ENCODE results near the gene CTBP2.

The CTBP2 gene

DNA sequence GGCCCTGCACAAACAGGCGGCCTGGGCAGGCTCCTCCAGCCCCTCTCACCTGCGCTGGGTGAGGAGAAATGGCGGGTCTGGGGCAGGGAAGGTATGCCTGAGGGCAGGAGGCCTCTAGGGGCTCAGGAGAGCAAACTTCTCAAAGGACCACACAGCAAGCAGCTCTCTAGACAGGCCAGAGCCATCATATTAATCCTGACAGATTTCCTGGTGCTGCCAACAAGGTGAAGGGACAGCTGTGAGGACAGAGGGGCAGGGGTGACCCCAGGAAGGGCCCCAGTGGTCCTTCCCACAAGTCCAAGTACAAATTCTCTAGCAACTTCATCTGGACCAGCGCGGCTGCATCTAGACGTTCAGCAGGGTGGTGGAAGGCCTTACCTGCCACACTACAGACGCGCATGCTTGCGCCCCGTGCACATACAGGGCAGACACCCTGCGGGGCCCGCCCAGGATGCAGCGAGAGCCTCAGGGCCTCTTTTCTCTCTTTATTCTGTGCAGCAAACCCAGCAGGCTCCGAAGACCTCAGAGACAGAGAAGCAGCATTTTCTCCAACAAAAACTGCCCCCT is 156.4 kb downstream of the CTBP2 start:
- DNase-seq = no peak

DNA sequence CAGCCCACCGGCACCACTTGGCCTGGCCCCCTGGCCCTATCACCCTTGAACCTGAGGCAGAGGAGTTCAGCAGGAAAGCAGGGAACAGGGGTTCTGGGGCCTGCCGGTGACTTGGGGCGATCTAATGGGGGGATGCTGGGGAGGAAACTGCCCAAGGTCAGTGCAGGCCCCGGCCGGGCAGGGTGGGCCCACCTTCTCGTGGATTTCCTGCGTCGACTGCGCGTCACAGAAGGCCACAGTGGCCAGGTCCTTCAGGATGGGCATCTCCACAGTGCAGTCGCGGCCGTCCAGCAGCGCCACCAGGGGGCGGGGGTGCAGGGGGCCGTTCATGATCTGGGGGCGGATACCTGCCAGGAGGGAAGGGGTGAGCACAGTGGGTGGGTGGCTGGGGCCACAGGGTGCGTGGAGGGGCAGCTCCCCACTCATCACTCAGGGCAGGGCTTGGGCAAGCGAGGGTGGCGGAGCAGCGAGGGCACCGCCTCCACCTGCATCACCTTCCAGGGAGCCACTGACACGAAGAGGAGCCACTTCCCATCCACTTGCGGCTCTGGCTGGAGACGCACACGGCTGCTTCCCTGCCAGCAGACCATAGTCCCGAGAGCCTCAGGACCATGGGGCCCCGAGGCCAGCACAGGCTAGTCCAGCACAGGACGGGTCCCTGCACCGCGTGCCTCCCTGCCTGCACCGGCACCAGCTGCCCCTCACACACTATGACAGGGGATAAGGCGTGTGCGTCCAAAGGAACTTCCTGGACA is 157.0 kb downstream of the CTBP2 start:
- no peak for DNase-seq

DNA sequence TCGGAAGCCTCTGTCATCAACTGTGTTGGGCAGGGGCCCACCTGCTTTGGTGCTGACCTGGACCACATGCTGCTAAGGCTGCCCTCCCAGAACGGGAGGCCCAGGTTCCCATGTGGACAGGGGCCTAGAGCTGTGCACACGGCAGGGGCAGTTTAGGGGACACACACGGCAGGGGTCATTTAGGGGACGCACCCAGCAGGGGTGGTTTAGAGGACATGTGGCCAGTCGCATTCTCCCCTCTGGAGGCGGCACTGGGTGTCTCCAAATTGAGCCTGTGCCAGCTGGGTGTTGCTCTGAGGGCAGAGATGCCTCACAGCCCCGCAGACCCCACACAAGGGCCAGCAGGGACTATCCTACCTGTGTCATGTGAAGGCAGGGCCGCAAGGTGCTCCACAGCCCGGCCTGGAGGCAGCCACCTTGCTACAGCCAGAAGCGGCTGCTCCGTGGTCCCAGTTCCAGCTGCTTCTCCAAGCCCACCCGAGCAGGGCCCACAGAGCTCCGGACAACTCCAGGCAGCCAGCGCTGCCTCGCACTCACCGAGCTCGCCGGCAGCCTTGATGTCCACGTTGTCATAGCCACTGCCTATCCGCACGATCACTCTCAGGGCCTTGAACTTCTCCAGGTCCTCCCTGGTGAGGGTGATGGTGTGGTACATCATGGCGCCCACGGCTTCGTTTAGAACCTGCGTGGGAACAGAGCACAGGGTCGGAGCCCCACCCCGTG is 157.8 kb downstream of the CTBP2 start:
- no peak for DNase-seq

DNA sequence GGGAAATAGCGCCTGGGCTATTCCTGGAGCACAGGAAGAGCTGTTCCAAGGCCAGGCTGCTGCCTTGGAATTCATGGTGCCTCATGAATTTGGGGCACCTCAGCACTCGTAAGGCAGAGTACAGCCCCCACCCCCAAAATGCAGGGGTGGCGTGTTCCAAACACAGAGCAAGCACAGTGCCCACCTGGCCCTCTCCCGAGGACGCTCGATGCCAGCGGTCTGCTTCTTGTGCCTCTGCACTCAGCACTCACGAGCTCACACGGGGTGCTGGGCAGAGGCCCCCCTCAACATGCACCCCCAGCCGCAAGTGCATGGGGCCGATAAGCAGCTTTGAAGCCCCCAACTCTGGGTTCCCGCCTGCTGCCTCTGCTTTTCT is 158.3 kb downstream of the CTBP2 start:
- no peak for DNase-seq

DNA sequence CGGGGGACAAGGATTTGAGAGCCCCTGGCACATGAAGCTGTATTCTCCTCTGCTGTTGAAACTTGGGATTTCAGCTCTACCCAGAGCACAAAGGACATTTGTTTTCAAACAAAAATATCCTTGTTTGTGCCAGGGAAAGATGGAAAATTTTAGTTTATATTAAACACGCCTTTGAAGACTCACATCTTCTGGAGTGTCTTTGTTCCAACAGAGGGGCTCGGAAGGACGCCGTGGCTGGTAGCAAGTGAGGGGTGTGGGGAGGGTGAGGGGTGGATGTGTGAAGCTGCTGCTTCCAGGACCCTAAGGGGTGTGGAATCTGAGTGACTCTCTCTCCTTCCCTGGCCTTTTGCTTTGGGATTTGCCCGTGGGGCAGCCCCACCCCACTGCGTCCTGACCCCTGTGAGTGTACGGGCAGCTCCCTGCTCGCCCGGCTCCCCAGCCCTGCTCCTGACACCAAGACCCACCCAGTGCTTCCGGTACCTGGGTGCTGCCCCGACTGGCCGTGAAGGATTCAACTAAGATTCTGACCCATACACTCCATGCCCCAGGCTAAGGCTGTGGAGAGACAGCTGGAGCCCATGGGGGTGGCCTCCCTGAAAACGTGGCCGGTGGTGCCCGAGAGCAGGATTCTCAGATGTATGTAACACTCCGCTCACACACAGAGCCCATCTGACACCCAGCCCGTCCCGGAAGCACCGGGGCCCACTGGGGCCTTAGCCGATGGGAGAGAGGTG is 158.9 kb downstream of the CTBP2 start:
- DNase-seq = no peak

DNA sequence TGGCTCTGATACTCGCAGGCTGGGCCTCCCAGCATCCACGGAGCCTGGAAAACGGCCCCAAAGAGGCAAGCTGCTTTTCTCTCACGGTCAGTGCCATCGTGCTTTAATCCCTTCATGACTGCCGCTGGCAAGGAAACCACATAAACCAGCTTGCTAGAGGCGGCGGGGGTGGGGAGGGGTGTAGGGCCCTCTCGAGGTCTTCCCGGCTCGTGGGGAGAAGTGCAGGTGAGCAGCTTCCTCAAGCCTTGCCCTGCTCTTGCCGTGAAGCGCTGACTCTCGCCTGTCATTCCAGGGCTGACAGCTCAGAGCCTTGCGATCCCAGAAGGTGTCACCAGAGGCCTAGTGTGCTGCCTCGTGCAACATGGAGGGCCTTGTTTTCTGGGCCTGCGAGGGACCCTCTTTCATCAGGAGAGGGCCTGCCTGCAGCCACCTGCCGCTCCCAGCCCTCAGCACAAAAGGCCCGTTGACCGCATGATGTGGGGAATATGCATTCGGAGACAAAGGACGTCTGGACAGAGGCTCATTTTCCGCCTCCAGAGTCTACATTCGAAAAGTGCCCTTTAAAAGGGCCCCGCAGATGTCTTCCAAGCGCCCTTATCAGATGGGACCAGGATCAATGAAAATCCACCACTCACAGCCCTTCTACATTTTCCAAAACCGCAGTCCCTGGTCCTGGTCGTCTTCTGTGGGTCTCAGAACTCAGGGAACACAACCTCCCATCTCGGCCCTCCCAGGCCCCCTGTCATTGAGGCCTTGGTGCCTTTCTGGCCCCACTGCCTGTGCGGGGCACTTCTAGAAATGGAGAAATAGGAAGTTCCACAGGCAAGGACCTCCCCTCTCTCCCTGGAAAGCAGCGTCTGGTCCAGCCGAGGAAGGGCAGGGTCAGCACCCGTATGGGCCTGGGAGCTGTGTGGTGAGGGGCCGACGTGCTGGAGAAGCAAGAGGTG is 159.7 kb downstream of the CTBP2 start:
- DNase-seq = no peak

DNA sequence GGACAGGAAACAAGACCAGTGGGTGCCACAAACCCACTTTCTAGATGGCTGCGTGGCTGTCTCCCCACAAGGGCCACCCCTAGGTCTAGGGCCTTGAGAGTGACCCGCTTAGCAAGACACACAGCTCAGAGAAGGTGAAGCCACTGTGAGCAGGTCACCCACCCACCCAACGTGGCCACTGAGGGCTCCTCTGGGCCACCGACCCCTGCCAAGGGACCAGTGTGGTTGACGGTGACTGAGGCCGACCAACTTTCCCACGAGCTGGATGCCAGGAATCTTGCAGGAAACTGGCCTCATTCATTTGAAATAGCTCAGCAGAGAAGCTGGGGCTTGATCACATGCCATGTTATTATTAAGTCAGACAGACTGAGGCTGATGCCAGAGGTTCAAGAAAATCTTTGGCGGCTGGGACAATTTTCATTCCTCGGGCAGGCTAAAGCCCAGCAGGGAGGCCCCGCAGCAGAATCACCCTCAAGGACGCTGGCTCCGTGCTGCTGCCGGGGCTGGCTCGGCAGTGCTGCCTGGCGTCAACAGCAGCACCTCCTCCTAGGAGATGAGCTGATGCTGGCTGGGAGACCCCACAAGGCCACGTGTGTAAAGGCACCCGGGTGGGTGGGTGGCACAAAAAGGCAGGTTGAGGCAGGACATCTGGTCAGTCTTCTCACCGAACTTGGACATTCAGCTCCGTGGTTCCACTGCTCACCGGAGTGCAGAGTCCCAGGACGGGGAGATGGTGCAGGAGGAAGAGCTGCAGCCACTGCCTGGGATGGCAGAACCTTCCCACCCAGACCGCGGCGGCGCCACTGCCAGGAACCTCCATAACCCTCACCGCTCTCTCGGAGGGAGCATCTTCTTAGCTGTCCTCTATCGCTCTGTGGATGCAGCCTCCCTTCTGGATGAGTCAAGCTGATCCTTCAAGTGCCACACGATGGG is 160.7 kb downstream of the CTBP2 start:
- DNase-seq = no peak

DNA sequence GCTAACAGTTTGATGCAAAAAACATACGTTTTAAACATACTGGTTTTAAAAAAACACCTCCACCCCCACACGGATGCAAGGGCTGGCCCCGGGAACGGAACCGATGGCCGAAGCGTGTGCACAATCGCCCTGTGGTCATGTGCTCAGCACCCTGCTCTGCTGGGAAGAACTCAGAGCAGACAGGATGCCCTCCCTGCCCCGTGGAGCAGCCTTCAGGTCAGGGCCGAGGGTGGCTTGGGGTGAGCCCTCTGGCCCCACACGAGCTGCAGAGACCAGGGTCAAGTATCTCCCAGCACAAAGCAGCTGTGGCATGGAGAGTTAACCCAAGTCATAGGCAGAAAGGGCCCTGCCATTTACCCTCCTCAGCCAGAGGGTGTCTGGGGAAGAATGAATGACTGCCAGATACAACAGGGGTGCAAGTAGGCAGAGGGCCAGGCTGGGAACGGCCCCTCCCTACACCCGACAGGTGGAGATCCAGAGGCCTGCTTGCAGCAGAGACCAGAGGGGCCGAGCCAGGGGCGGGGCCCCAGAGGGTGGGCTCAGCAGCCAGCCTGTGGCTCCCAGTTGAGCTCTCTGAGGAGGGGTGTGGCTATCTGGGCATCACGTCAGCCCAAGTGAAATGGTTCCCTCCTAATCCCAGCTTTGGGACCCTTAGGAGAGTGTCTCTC is 161.6 kb downstream of the CTBP2 start:
- no peak for DNase-seq

DNA sequence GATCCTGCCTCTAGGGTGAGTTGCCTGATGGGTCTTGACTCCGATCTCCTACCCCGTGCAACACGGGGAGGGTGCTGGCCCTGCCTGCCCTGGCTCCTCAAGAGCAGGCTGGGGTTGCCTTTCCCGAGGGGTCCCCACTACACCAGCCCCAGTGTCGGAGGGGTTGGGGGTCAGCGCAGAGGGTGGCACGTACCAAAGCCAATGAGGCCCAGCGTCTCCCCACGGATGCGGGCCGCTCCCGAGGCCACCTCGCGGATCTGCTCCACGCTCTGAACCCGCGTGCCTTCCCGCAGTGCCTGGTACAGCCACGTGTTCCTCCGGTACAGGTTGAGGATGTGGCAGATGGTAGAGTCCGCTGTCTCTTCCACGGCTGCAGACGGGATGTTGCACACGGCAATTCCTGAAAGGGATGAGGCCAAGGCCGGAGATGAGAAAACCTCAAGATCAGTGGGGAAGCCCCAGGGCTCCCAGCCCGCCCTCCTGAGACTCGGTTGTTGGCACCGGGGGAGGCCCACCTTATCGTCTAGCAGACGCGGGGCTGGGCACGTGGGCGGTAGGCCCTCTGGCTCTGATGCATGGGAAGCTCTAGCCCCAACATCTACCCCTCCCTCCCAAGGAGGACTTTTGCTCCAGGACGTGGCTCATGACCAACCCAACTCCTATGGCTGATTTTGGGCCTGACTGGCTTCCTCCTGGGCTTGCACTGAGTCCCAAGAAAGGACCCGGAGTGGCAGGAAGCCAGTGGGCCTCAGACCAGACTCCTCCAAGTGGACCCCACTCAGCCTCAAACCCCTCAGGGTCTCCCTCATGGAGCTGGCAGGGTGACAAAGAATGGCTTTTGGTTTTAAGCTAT is 162.4 kb downstream of the CTBP2 start:
- DNase-seq = no peak

DNA sequence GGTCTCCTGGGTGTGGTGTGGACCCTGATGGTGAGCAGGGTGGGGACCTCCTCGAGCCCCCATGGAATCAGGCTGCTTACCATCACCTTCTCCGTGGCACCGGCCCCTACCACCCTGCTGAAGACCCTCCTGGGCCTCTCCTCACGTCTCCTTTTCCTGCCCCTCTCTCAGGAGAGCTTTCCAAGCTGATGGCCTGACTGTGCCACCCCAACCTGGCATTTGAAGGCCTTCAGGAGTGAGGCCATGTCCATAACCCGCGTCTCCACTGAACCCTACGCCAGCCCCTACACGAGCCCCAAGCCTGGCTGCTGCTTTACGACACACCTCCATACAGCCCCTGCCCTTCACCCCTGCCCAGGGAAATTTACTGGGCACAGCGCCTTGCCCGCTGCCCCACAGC is 163.1 kb downstream of the CTBP2 start:
- DNase-seq = no peak

DNA sequence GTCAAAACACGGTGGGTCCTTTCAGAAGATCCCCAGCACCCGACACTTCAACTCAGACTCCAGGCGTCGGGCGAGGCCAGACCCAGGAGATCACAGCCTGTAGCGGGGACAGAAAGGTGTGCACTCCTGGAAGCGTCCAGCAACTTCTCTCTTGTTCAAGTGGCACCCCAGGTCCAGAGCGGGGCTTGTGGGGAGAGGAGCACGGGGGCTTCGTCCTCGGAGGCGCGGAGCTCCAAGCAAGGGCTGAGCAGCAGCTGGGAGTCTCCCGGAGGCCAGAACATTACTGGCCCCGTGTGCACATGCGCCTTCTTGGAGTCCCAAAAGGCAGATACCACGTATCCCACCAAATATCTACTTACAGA is 163.5 kb downstream of the CTBP2 start:
- no peak for DNase-seq

DNA sequence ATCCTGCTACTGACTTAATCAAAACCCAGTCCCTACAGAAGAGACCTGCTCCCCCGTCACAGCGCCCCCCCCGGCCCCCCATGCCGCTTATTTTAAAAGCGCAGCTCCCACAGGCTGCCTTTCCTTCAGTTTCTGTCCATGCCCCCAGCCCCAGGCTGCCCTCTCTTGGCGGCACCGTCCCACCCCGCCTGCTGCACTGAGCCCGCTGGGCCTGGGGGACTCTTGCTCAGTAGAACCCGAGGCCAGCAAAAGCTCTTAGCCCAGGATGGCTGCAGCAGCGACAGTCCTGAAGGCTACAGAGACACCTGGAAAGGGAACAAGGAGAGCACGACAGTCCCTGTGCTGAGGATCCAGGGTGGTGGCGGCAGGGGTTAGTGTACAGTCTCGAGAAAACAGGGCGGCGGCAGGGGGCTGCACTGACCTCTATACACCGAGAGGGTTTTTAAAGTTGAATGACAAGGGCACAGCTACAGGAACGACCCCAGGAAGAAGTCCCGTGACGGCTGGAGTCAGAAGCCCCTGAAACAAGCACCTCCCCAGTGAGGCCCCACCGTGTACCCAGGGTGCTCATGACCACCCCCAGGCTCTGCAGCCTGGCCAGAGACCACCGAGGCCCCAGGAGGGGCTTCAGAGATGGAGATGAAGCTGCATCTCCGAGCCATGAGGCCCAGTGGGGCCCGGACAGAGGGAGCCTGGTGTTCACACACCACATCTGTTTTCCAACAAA is 164.1 kb downstream of the CTBP2 start:
- no peak for DNase-seq

DNA sequence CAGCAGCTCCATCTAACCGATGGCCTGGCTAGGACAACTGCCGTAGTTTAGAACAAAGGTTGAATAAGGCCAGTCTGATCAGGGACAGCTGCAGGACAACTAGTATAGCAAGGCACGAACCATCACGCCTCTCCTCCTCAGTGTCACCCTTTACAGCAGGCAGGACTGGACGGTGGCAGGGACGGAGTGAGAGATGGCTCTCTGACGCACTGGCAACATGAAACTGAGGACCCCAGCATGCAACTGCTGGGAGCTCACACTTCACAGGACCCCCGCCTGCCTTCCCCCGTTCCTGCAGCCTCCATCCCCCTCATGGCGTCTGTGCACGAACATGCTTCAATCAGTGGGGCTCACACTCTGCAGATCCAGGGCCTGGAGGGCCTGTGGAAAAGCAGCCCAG is 164.8 kb downstream of the CTBP2 start:
- no peak for DNase-seq

DNA sequence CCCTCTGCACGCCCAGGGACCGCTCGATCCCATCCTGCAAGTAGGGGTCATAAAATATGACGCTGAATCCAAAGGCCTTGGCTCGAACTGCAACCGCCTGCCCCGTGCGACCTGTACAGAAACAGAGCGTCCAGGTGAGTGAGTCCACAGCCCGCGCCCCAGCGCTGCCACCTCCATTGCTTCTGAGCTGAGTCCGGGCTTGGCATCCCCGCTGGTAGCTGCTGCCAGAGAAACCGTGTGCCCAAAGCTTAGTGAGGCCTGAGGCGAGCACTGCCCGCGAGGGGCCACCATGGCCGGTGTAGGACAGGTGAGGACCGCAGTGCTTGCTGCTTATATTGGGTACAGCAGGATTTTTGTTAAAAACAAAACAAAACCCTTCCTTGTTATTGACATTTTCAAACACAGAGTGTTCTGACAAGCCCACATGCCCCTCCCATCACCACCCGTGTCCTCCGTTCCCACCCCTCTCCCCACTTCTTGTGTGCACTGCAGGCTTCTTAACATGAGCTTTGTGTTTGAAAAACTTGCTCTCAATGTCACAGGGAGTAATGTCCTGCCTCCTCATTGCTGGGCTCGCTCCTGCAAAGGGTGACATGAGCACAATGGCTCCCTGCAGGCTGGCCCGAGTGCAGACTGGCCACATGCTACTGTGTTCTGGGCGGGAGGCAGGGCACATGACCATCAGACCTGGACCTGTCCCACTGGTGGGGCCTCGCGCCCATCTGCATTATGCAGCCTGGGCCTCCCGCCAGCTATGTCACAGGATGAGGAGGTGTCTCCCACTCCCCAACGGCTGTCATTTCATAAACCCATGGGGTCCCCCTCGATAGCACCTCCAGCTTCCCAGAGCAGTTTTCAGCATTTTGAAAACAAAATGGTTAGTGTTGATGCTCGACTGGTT is 165.5 kb downstream of the CTBP2 start:
- DNase-seq = no peak

DNA sequence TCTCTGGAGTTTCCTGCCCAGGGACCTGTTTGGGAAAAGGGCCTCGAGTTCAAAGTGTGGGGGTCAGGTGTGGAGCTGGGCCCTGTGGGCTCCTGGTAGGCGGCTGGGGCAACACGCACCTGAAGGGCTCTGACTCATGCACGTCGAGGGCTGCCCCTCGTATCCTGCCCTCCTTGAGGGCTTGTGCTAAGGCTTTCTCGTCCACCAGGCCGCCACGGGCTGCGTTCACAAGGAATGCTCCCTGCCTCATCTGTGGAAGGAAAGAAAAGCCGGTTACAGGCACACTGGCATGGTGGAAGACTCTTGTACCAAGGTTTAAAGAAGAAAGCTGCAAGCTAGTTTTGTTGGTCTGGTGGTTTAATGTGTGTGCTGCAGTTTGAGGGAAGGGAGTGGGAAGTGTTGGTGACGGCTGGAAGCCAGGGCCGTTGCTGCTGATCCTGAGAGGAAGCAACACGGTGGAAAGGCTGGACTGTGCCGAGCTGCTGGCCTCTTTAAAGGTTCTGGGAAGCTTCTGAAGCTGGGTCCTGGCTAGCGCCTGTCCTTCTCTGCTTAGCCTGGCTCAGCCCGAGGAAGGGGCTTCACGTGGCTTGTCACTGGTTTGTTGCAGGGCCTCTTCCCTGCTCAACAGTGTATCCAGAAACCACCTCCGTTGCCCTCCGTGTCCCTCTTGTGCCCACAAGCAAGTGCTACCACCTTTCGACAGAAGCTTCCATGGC is 166.5 kb downstream of the CTBP2 start:
- DNase-seq = no peak

DNA sequence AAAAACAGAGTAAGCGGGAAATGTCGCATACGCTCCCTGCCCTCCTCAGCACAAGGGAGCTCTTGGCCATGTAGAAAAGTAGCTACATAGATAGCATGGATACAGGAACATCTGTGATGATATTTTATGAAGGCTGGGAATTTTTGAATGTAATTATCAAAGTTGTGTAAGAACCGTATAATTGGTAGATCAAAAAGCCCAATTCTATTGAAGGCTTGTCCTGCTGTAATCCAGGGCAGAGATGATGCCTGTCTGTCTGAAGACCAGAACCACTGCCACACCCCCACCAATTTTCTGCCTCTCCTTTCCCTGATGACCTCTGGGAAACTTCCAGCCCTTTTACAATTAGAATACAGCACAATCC is 167.0 kb downstream of the CTBP2 start:
- no peak for DNase-seq

All from NCI-H446 (cell line).